Activated CD4-positive, alpha-beta T cell treated with anti-CD3 and anti-CD28 coated beads, Interleukin-2, amount 50 U/mL, for 1 hour (primary cell): ENCODE data around the gene PPP1R9B.

ENCODE experiments used
- DNase-seq: peaks from one replicate; pipeline ENCODE4 v3.0.0-alpha.2; 2020

PPP1R9B gene

GRCh38 chr17:50171371-50172071 is 21.0 kb upstream of the PPP1R9B start:
- DNase-seq = no peak

DNA sequence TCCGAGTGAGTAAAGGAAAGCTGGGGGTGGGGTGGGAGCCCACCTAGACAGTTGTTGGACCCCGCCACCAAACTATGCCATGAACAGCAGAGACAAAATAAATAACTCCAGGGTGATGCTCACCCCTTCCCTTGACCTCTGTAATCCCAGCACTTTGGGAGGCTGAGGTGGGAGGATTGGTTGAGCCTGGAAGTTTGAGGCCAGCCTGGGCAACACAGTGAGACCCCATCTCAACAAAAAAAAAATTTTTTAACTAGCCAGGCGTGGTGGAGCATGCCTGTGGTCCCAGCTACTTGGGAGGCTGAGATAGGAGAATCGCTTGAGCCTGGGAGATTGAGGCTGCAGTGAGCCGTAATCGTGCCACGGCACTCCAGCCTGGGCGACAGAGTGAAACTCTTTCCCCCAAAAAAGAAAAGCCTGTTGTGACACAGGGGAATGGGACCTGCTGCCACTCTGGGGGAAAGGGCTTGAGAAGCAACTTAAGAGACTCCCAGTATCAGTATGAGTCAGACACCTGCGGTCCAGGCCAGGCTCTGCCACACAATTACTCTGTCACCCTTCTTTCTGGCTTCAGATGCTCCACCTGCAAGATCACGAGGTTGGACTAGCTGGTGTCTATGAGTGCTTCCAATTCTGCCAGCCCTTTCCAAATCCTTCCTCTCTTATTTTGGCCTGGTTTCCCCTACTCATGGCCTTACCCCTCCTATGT is 20.3 kb upstream of the PPP1R9B start:
- DNase-seq = no peak

- DNase-seq = no peak
These were observed 19.5 kb upstream of the PPP1R9B start for GRCh38 chr17:50169881-50170459.

DNA sequence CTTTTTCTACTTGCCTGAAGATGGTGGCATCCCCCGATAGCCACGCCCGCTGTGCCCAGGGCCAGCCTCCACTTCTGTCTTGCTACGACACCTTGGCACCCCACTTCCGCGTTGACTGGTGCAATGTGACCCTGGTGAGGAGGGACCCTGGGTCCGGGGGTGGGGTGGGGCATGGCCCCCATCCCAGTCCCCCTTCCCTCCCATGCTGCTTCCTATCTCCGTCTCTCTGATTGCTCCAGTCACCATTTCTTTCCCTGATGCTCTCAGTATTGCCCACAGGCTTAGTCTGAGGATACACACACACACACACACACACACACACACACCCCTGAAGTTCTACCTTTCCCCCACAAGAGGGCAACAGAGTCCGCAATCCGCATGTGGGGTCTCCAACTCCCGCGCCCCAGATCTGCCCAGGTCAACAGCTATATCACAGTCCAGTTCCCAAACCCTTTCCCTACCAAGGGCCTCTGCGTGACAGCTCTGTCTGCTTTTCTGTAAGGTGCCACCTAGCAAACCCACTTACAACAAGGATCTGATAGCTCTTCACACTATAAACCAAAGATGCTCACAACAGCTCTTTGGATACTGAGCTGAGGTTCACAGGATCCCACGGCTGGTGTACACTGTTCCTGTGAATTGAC is 18.8 kb upstream of the PPP1R9B start:
- DNase-seq = peak; percentile 49

GRCh38 chr17:50168319-50168718 is 17.8 kb upstream of the PPP1R9B start:
- no peak for DNase-seq

GRCh38 chr17:50167371-50167770 is 16.9 kb upstream of the PPP1R9B start:
- DNase-seq = no peak

DNA sequence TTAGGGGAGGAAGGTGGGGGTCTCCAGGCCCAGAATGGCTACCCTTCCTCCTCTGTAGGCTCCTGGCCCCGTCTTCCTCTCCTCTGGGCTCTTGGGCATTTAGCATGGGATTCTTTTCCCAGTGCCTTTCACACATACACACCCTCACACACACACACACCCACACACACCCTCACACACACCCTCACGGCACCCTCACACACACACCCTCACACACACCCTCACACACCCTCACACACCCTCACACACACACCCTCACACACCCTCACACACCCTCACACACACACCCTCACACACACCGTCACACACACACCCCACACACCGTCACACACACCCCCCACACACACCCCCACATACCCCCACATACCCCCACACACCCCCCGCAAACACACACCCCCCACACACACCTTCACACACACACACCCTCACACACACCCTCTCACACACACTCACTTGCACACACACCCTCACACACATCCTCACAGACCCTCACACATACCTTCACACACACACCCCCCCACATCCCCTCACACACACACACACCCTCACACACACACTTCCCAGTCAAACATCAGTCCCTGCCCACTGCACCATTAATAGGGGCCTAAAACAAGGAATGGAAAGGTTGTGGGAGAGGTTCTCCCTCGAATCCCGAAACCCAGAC is 16.2 kb upstream of the PPP1R9B start:
- DNase-seq = no peak

DNA sequence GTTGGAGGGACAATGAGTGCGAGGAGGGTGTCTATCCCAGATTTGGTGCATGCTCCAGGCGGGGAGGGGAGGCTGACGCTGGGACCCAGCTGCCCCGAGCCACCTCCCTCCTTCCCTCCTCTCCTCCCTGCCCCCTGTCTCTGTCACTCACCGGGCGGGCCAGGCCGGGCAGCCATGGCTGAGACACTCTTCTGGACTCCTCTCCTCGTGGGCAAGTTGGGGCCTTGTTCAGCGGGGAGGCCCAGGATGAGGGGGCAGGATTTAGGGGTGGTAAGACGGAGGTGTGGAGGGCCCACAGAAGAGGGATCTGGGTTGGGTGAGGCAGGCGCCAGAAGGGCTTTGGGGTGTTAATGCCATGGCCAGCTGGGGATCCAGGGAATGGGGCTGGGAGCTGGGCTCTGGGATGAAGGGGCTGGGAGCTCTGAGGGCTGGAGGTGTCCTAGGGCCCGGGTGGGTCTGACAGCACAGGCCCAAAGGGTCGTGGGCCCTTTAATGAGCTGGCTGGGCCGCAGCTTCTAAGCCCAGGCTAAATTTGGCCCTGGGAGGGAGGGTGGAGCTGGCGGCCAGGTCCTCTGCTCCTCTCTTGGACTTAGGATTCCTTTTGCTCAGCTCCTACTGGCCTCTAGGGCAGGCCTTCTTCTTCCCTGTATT is 15.5 kb upstream of the PPP1R9B start, which contains the start of gene SGCA:
Gene SGCA (plus strand): TSS at position 139 of the 651 bp plus-strand sequence. CDS start 36 bp downstream, at position 175.
- no peak for DNase-seq

DNA sequence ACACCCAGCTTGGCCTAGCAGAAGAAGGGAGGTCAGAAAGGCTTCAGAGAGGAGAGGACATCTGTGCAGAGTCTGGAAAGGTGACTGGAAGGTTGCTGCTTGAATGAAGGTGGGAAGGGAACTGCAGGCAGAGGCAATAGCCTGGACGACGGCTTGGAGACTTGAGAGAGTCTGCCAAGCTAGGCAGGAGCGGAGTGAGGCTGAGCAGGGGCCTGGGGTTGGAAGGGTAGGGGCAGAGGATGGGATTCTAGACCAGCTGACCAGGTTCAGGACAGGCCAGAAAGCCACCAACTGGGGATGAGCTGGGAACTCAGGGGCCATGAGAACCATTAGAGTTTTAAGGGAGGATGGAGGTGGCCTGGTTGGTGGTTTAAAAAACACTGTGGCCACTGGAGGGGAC is 15.0 kb upstream of the PPP1R9B start:
- DNase-seq = no peak

DNA sequence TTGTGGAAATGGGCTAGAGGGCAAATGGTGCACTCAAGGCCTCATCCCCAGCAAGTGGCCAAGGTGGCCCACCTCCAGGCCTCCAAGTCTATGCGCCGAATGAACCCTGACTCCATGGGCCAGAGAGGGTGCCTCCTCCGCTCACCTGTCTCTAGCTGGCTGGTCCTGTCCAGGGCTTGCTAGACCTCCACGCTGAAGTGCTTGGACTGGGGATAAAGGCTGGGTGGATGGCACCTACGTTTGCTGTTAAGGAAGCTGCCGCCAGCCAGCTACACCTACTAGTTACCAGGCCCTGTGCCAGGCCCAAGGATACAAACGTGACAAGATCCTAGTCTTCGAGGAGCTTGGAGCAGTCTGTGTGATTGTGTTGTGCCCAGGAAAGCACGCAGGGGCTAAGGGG is 14.6 kb upstream of the PPP1R9B start:
- no peak for DNase-seq

- no peak for DNase-seq
These were observed 14.2 kb upstream of the PPP1R9B start for GRCh38 chr17:50164697-50164988.

DNA sequence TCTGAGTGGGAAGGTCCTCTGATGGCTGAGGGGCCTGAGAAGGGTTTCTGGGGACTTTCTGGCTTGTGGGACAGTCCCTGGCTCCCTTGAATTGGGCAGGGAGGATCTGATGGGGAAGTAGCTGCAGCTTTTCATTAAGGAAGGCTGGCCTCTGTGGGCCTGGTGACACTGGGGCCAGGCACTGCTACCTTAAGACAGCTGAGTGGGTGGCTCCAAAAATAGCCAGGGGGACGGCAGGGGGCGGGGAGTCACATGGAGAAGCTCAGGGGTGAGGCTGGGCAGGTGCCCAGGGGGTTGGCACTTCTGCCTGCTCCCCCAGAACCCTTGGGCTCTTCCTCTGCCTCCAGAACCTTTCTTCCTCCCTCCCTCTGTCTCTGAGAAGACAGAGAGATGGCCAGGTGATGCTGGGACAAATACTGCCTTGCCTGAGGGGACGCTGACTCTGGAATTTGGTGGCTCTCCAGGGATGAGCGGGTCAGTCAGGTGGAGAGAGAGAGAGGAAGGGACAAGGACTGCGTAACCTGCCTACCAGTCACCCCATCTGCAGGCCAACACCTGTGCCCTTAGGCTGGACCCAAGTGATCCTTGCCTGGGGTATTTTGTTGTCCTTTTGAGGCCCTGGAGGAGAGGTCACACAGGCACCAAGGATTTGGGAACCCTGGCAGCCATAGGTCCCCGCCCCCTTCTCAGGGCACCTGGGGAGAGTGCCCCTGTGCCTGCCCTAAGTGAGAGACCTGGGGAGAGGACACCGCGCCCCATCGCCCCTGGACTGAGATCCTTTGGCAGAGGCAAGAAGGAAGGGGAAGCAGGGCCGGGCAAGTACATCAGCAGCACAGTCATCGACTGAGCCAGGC is 13.6 kb upstream of the PPP1R9B start:
- DNase-seq = no peak

GRCh38 chr17:50162466-50163254 is 12.2 kb upstream of the PPP1R9B start:
- DNase-seq = no peak

DNA sequence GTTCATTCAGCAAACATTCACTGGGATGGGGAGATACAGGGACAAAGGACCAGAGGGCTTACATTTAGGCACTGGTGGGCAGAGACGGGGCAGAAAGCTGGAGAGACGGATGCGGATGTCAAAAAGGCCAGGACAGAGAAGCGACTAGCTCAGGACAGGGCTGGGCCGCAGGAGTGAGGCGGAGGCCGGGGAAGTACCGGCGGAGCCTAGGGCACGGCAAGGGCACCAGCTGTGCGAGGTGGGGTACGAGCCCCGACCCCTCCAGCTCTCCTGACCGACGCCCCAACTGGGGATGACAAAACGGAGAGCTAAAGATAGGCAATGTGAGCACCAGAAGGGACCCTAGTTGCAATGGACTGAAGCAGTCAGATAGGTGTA is 11.4 kb upstream of the PPP1R9B start:
- DNase-seq = no peak

DNA sequence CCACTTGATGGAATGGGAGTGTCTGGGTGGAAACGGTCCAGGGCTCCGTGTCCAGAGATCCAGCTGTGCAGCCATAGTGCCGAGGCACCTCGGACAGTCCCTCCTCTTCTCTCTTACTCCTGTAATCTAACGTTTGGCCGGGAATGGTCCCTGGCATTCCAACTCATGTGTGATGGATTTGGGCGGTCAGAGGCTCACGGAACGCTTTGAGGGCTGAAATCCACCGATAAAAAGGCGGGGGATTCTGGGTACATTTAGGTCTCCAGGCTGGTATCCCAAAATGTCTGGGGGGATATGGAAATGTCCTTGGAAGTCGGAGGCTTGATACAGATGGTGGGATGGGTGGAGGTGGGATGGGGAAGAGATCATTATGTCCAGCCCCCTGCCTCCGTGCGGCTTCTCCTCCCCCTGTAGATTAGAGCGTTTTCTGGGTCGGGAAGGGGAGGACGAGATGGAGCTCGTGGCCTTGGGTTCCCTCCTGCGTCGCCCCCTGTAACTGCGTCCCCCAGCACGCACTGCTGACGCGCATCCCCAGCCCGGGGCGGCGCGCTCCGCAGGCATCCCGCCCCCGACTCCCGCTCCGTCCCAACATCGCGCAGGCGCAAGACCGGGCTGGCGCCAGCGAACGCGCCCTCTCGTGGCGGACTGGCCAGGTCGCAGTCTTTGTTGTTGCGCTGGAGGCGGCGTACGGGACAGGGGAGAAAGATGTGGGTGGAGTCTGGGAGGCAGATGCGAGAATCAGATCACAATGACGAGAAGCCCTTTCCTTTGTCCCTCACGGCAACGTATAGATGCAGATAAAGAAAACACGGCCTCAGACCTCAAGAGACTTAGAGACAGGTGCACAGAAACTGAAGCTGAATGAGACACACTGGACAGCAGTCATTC is 10.8 kb upstream of the PPP1R9B start:
- peak; percentile 93 for DNase-seq

- DNase-seq = no peak
These were observed 7.4 kb upstream of the PPP1R9B start for GRCh38 chr17:50157891-50158290.

DNA sequence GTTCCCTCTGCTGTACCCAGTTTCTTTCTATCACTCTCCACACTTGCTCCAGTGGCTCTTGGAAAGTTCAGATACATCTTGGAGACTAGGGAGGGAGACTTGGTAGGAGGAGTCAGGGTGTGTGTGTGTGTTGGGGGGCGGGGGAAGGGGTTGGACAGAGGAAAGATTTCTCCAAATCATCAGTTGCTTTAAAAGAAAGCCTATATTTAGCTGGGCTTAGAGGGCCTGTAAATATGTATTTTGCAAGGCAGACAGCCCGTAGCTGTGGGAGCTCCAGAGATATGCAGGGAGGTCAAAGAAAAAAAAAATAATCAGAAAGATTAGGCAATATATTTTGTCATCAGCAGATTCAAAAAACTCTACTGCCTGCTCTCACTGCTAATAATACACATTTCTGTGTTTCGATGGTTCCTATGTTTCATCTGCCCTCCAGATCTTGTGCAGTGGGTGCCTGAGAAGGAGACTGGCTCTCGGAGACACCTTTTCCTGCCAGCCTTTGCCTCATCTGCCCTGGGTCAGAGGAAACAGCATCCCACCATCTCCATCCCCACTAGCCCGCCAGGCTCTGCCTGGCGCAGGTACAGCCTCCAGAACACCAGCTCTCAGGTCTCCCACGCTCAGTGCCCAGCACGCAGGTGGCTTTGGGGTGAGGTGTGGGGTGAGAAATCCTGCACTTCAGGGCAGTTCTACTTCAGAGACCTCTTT is 4.8 kb upstream of the PPP1R9B start:
- no peak for DNase-seq

DNA sequence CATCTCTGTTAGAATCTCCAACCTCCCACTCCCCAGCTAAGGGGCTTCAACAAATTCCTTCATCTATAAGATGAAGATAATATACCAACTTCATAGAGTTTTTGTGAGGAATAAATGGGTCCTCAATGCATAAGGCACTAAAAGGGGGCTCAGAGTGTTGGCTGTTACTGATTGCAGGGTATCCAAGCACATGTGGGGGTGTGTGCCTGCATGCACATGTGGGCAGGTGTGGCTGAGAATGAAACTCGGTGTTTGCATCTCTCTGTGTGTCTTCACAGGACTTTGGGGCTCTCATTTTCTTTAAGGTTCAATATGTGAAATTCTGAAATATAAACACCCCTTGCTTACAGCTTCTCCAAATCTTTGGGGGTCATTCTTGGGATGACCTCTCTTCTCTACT is 4.1 kb upstream of the PPP1R9B start:
- DNase-seq = no peak
